ENCODE measurements around the gene MFNG. TPM values are rescaled to one million over a fixed set of nuclear protein-coding genes. Genes with fewer than 3 reads are reported as not detected.

Gene MFNG
- total RNA-seq, 3 donors from 2014 or later (not counting 1 experiment from before 2014, with no cell fraction given) = 75.3 to 111 (median 110) TPM

- Mint-ChIP-seq H3K27me3 (ENCODE audit: low read depth in 2 of 2) (peaks cover 15 to 24% of the 10 kb centered on the region in 2 donors), H3K9me3 (no peaks in the 10 kb centered on the region), H3K36me3 (peaks cover 7% of the 10 kb centered on the region), H3K4me3 (no peak overlapping the region), H3K27ac (no peak overlapping the region), H3K4me1 (peaks cover 0 to 6% of the 10 kb centered on the region in 2 donors)
- Histone ChIP-seq H3K4me3 (ENCODE audit: low read length) (no peak overlapping the region), H3K9me3 (ENCODE audit: control insufficient read depth, insufficient read depth, low read length) (no peaks in the 10 kb centered on the region), H3K27ac (ENCODE audit: low read length) (no peak overlapping the region), H3K36me3 (ENCODE audit: control insufficient read depth, insufficient read depth, low read length) (no peaks in the 10 kb centered on the region), H3K4me1 (ENCODE audit: control insufficient read depth, insufficient read depth, low read length) (peaks cover 6% of the 10 kb centered on the region), H3K27me3 (ENCODE audit: control insufficient read depth, insufficient read depth, low read length) (peaks cover 12% of the 10 kb centered on the region)
- no CpG with 5 or more reads among the region's 1 CpG for WGBS (ENCODE audit: insufficient coverage)
- intact Hi-C loops (cut with micrococcal nuclease) = no loop called here
- DNase-seq (no peak), ATAC-seq (no peak)
- TF ChIP-seq CTCF (IDR thresholded peaks at IDR 0.05) = no peak
These were observed 30.3 kb upstream of the MFNG start for GRCh38 chr22:37516456-37516855.

GRCh38 chr22:37515901-37516300 lies 29.7 kb upstream of the MFNG start:
- Histone ChIP-seq H3K9me3 (ENCODE audit: control insufficient read depth, insufficient read depth, low read length) (no peaks in the 10 kb centered on the region), H3K27me3 (ENCODE audit: control insufficient read depth, insufficient read depth, low read length) (peaks cover 8% of the 10 kb centered on the region), H3K4me1 (ENCODE audit: control insufficient read depth, insufficient read depth, low read length) (peaks cover 6% of the 10 kb centered on the region), H3K27ac (ENCODE audit: low read length) (no peak overlapping the region), H3K4me3 (ENCODE audit: low read length) (no peak overlapping the region), H3K36me3 (ENCODE audit: control insufficient read depth, insufficient read depth, low read length) (no peaks in the 10 kb centered on the region)
- ATAC-seq = no peak
- intact Hi-C loops (cut with micrococcal nuclease) = no loop called here
- no peak for TF ChIP-seq CTCF (IDR thresholded peaks at IDR 0.05)
- no peak overlapping the region for H3K4me3 Mint-ChIP-seq
- H3K36me3 Mint-ChIP-seq = peaks cover 7% of the 10 kb centered on the region
- 96% methylated on average over 23 of the region's 23 CpGs for WGBS (ENCODE audit: insufficient coverage)
- H3K4me1 Mint-ChIP-seq = peaks cover 0 to 6% of the 10 kb centered on the region in 2 donors
- H3K9me3 Mint-ChIP-seq = no peaks in the 10 kb centered on the region
- H3K27ac Mint-ChIP-seq = no peak overlapping the region
- DNase-seq = no peak
- peaks cover 15 to 19% of the 10 kb centered on the region in 2 donors for H3K27me3 Mint-ChIP-seq (ENCODE audit: low read depth in 2 of 2)

GRCh38 chr22:37514526-37515051 lies 28.4 kb upstream of the MFNG start:
- 85% methylated on average over 15 of the region's 15 CpGs for WGBS (ENCODE audit: insufficient coverage)
- Mint-ChIP-seq H3K9me3 (no peaks in the 10 kb centered on the region), H3K36me3 (peaks cover 7% of the 10 kb centered on the region), H3K27me3 (ENCODE audit: low read depth in 2 of 2) (peaks cover 14 to 15% of the 10 kb centered on the region in 2 donors), H3K4me1 (peaks cover 0 to 6% of the 10 kb centered on the region in 2 donors), H3K4me3 (no peak overlapping the region), H3K27ac (no peak overlapping the region)
- no peak overlapping the region for H3K27ac ChIP-seq (ENCODE audit: low read length)
- ATAC-seq = no peak
- DNase-seq = no peak
- peaks cover under 1% of the 10 kb centered on the region for H3K4me1 ChIP-seq (ENCODE audit: control insufficient read depth, insufficient read depth, low read length)
- no peaks in the 10 kb centered on the region for H3K36me3 ChIP-seq (ENCODE audit: control insufficient read depth, insufficient read depth, low read length)
- intact Hi-C loops (cut with micrococcal nuclease) = no loop called here
- H3K4me3 ChIP-seq (ENCODE audit: low read length) = no peak overlapping the region
- no peak for TF ChIP-seq CTCF (IDR thresholded peaks at IDR 0.05)
- no peaks in the 10 kb centered on the region for H3K27me3 ChIP-seq (ENCODE audit: control insufficient read depth, insufficient read depth, low read length)
- no peaks in the 10 kb centered on the region for H3K9me3 ChIP-seq (ENCODE audit: control insufficient read depth, insufficient read depth, low read length)
